SK-N-SH (cell line): ENCODE measurements around the gene WDR41.

ENCODE experiments used
- EP300 ChIP-seq, 2 experiments: IDR thresholded peaks; 2 replicates each; pipeline versions ENCODE4 v1.4.0 to v1.6.1; 2012; ENCODE audit warnings: borderline replicate concordance in 1 of 2, low read depth in 1 of 2, low read length in 1 of 2
- FOXJ3 ChIP-seq: sonication (generic); formaldehyde crosslinking; IDR thresholded peaks from 2 replicates; pipeline ENCODE4 v1.5.1; 2020; ENCODE audit warnings: mild to moderate bottlenecking, missing genetic modification reagents
- FOXM1 ChIP-seq: IDR thresholded peaks from 2 replicates; pipeline ENCODE4 v1.4.0; 2012; ENCODE audit warnings: low read depth, mild to moderate bottlenecking
- IRF3 ChIP-seq: fragments of 150-350 bp; IDR thresholded peaks from 2 replicates; pipeline ENCODE4 v1.6.1; 2016; ENCODE audit warnings: mild to moderate bottlenecking, low read depth, low read length
- SIN3A ChIP-seq: IDR thresholded peaks from 2 replicates; pipeline ENCODE4 v1.6.1; 2012; ENCODE audit warnings: low read depth, mild to moderate bottlenecking, low read length, moderate library complexity, borderline replicate concordance
- YY1 ChIP-seq: IDR thresholded peaks from 2 replicates; pipeline ENCODE4 v1.4.0; 2012; ENCODE audit warnings: low read depth, mild to moderate bottlenecking
- TF ChIP-seq, protein P1 (sequence below): IDR thresholded peaks from 2 replicates; pipeline ENCODE4; 2012
- TF ChIP-seq, protein P2 (sequence below): fragments of 200-600 bp; sonication (generic); IDR thresholded peaks from 2 replicates; pipeline ENCODE4 v1.6.1; 2017; ENCODE audit warnings: antibody characterized with exemption, mild to moderate bottlenecking, moderate library complexity

- TF ChIP-seq, protein P1, sequence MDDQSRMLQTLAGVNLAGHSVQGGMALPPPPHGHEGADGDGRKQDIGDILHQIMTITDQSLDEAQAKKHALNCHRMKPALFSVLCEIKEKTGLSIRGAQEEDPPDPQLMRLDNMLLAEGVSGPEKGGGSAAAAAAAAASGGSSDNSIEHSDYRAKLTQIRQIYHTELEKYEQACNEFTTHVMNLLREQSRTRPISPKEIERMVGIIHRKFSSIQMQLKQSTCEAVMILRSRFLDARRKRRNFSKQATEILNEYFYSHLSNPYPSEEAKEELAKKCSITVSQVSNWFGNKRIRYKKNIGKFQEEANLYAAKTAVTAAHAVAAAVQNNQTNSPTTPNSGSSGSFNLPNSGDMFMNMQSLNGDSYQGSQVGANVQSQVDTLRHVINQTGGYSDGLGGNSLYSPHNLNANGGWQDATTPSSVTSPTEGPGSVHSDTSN = no peak
- TF ChIP-seq, protein P2, sequence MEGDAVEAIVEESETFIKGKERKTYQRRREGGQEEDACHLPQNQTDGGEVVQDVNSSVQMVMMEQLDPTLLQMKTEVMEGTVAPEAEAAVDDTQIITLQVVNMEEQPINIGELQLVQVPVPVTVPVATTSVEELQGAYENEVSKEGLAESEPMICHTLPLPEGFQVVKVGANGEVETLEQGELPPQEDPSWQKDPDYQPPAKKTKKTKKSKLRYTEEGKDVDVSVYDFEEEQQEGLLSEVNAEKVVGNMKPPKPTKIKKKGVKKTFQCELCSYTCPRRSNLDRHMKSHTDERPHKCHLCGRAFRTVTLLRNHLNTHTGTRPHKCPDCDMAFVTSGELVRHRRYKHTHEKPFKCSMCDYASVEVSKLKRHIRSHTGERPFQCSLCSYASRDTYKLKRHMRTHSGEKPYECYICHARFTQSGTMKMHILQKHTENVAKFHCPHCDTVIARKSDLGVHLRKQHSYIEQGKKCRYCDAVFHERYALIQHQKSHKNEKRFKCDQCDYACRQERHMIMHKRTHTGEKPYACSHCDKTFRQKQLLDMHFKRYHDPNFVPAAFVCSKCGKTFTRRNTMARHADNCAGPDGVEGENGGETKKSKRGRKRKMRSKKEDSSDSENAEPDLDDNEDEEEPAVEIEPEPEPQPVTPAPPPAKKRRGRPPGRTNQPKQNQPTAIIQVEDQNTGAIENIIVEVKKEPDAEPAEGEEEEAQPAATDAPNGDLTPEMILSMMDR = no peak
- TF ChIP-seq FOXJ3 (no peak), IRF3 (no peak), SIN3A (no peak), FOXM1 (no peak), EP300 (IDR thresholded peaks at IDR 0.05; ENCODE audit: borderline replicate concordance in 1 of 2, low read depth in 1 of 2, low read length in 1 of 2) (no peak), YY1 (no peak)
Measured at GRCh38 chr5:77513321-77513720, 21.2 kb upstream of the WDR41 start.
